GM12878 (cell line): ENCODE results near the gene GJA4. TPM values are rescaled to one million over a fixed set of nuclear protein-coding genes. Genes with fewer than 3 reads are reported as not detected.

Source experiments
- ATAC-seq: fragments of 200-7000 bp; cut with Tn5 transposase; 3 replicates; pipeline ENCODE4 v1.9.1; 2020; ENCODE audit warnings: mild to moderate bottlenecking, moderate library complexity
- BruUV-seq: library from RNA; stranded (reverse); fragments of 400-500 nt; replicated peaks from 2 replicates; lab custom pipeline; 2021; lab: Mats Ljungman, UMichigan
- CTCF ChIA-PET: fragments of 300-600 bp; sonication (Branson Sonifier 250); formaldehyde crosslinking; extraction: SDS; loops from one replicate; lab custom pipeline; 2021; ENCODE audit warnings: inconsistent platforms; lab: Yijun Ruan, JAX
- POLR2A ChIA-PET: fragments of 350-600 bp; formaldehyde crosslinking; extraction: SDS; loops from one replicate; lab custom pipeline; 2021; ENCODE audit warnings: inconsistent platforms; lab: Charles Lee
- RAD21 ChIA-PET: fragments of 300-600 bp; sonication (Branson Sonifier 250); formaldehyde crosslinking; loops from one replicate; lab custom pipeline; 2023; ENCODE audit warnings: antibody characterized with exemption; ENCODE audit not compliant: unreplicated experiment; lab: Charles Lee
- SMC1A ChIA-PET: fragments of 300-600 bp; sonication (Branson Sonifier 250); formaldehyde crosslinking; loops from one replicate; lab custom pipeline; 2023; ENCODE audit not compliant: unreplicated experiment, uncharacterized antibody; lab: Charles Lee
- DNase-seq: peaks from one replicate; pipeline ENCODE4 v3.0.0-alpha.2; 2011; ENCODE audit warnings: low read depth, low spot score
- FAIRE-seq: peaks from 3 replicates; lab custom pipeline; 2011; peaks lifted over from hg19 to GRCh38; lab: Jason Lieb, UNC
- H2AFZ ChIP-seq: 2 replicates; pipeline ENCODE4 v1.6.0; 2011; ENCODE audit warnings: low read depth, low read length, control low read depth; ENCODE audit not compliant: control insufficient read depth
- H3K27ac ChIP-seq: 2 replicates; pipeline ENCODE4 v1.5.1; 2011; ENCODE audit warnings: control low read depth; ENCODE audit not compliant: control insufficient read depth, insufficient read depth
- H3K27me3 ChIP-seq, 2 experiments: replicated peaks in 1 of 2; 2 replicates each; pipeline versions ENCODE4 v1.6.0 to v1.6.1; 2011; ENCODE audit warnings: low read length in 1 of 2; ENCODE audit not compliant: control insufficient read depth in 2 of 2, insufficient read depth in 2 of 2
- H3K36me3 ChIP-seq, 2 experiments: 2 replicates each; pipeline ENCODE4 v1.5.1; 2011; ENCODE audit warnings: low read length in 1 of 2; ENCODE audit not compliant: control insufficient read depth in 2 of 2, insufficient read depth in 2 of 2
- H3K4me1 ChIP-seq: 2 replicates; pipeline ENCODE4 v1.6.1; 2011; ENCODE audit warnings: mild to moderate bottlenecking, low read length, moderate library complexity, mixed read lengths; ENCODE audit not compliant: control insufficient read depth, insufficient read depth
- H3K4me2 ChIP-seq: 2 replicates; pipeline ENCODE4 v1.6.0; 2011; ENCODE audit warnings: control low read depth; ENCODE audit not compliant: control insufficient read depth, insufficient read depth
- H3K4me3 ChIP-seq: fragments of 200-600 bp; sonication (generic); 2 replicates; pipeline ENCODE4 v1.5.1; 2016
- H3K79me2 ChIP-seq: 2 replicates; pipeline ENCODE4 v1.6.0; 2011; ENCODE audit warnings: low read length; ENCODE audit not compliant: control insufficient read depth, insufficient read depth
- H3K9ac ChIP-seq: 2 replicates; pipeline ENCODE4 v1.8.0; 2011; ENCODE audit warnings: low read length, control low read depth, mixed read lengths; ENCODE audit not compliant: control insufficient read depth, insufficient read depth
- H3K9me3 ChIP-seq: replicated peaks from 3 replicates; pipeline ENCODE4 v1.5.1; 2011; ENCODE audit warnings: mild to moderate bottlenecking, low read length; ENCODE audit not compliant: control insufficient read depth, insufficient read depth
- H4K20me1 ChIP-seq: 2 replicates; pipeline ENCODE4 v1.6.0; 2011; ENCODE audit not compliant: control insufficient read depth, insufficient read depth
- CBX3 ChIP-seq: fragments of 200-600 bp; sonication (generic); IDR thresholded peaks from 2 replicates; pipeline ENCODE4 v1.6.1; 2016; ENCODE audit warnings: low read depth, borderline replicate concordance
- NFYB ChIP-seq: IDR thresholded peaks from 2 replicates; pipeline ENCODE4 v1.6.1; 2011; ENCODE audit warnings: low read depth, mild to moderate bottlenecking, low read length, improper control_type of control experiment, moderate library complexity; ENCODE audit not compliant: insufficient read depth
- PAX8 ChIP-seq: fragments of 450-650 bp; IDR thresholded peaks from 2 replicates; pipeline ENCODE4 v1.6.1; 2017; ENCODE audit warnings: mild to moderate bottlenecking, moderate library complexity
- RFX5 ChIP-seq: IDR thresholded peaks from 2 replicates; pipeline ENCODE4 v1.6.1; 2011; ENCODE audit warnings: low read depth, low read length, improper control_type of control experiment
- ZBED1 ChIP-seq: IDR thresholded peaks from 2 replicates; pipeline ENCODE4 v1.6.1; 2016; ENCODE audit warnings: borderline replicate concordance
- WGBS: methylation state at CpG from one replicate; pipeline ENCODE4 v1.1.6; 2016; ENCODE audit warnings: low lambda C conversion rate; ENCODE audit not compliant: insufficient replicate concordance, insufficient coverage; ENCODE audit errors: missing lambda C conversion rate; 5-methylcytosine and 5-hydroxymethylcytosine counted together
- in situ Hi-C: fragments of 300-500 bp; cut with MboI; formaldehyde crosslinking; loops from 9 replicates; pipeline ENCODE4 v1.14.3; 2018; ENCODE audit warnings: mixed read lengths
- intact Hi-C: fragments of 100-400 bp; cut with micrococcal nuclease; formaldehyde crosslinking; loops from one replicate; pipeline ENCODE4 v1.14.2; 2022; ENCODE audit not compliant: unreplicated experiment
- polyA plus RNA-seq, 11 experiments: library from polyadenylated mRNA; depleted of rRNA in 4 of 11; unstranded in 6 of 11; stranded (reverse) in 5 of 11; fragments of >200 nt; fragmentation: Nextera tagmentation in 4 of 11; fragmentation: Illumina TruSeq in 1 of 11; extraction: Ambion mirVana in 4 of 11; extraction: Trizol in 1 of 11; gene quantifications; 1 replicate in 1 of 11; 2 replicates in 10 of 11; pipeline versions ENCODE4 v1.2.1 to v1.2.3, GENCODE V29; 2011 to 2016; ENCODE audit warnings: inconsistent platforms in 2 of 11, missing spikeins in 2 of 11, low read depth in 1 of 11
- total RNA-seq, 4 experiments: library from RNA; depleted of rRNA in 3 of 4; stranded (reverse); fragments of >200 nt in 3 of 4; fragmentation: Illumina TruSeq in 1 of 4; extraction: Trizol in 1 of 4; gene quantifications; 2 replicates each; pipeline versions ENCODE4 v1.2.1 to v1.2.3, GENCODE V29; 2013 to 2021
- TF ChIP-seq, protein P1 (sequence below): fragments of 450-650 bp; IDR thresholded peaks from 2 replicates; pipeline ENCODE4 v1.6.1; 2016; ENCODE audit warnings: mild to moderate bottlenecking, moderate library complexity, borderline replicate concordance
- TF ChIP-seq, protein P2 (sequence below): fragments of 450-650 bp; formaldehyde crosslinking; IDR thresholded peaks from 2 replicates; pipeline ENCODE4 v1.5.0; 2022; ENCODE audit warnings: mild to moderate bottlenecking, missing genetic modification characterization
- TF ChIP-seq, protein P3 (sequence below): fragments of 150-350 bp; IDR thresholded peaks from 2 replicates; pipeline ENCODE4 v1.6.1; 2016; ENCODE audit warnings: low read depth, low read length

GJA4 gene
- total and polyA plus RNA-seq, 10 of the 15 experiments (the other 5 are each of a cell fraction or from before 2014, with no cell fraction given): 0.09 to 0.18 TPM; not detected in 8

DNA sequence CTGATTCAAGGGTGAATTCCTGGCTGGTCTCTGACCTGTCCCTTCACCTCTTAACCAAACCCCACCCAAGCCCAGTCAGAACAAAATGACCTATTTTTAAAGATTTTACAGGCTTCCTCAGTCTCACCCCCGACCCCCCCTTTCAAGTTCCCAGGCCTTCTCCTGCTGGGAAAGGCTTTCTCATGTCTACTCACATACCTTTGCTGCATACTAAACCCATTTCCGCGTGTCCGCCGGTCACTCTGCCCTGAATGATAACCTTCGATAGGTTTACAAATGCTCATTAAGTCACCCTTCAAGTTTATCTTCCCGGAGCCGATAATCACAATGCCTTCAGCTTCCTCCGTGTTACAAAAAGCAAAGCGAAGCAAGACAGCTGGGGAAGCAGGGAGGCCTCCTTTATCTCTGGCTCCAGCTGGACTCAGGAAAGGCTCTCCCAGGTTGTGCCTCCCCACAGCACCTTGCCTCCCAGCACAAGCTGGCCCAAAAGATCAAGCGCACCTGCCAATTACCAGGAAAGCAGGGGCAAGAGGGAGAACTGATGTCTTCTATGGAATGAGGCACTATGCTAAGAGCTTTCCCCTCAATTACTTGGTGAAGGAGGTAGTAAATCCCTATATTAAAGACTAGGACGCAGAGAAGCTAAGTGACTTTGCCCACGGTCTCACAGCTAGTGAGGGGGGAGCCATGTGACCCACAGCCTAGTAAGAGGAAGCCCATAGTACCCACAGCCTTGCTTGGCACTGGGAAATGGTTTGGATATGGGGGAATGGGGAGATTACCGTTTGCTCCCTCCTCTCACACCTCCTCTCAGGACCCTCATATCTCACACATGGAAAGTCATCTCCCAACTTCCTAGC, 50.8 kb downstream of the GJA4 start:
- H3K4me2 ChIP-seq: no peak overlapping the region
- ATAC-seq (no peak), DNase-seq (no peak), FAIRE-seq (no peak)
- no peaks in the 10 kb centered on the region for H3K79me2 ChIP-seq
- H3K27me3 ChIP-seq: no peaks in the 10 kb centered on the region
- no peaks in the 10 kb centered on the region for H3K9me3 ChIP-seq
- ChIA-PET POLR2A (no interaction called here), CTCF (interaction anchor here (1.7 kb wide), 1 partner anchor 9 kb away, joined by 6 read pairs; no protein-coding TSS in a partner anchor), SMC1A (no interaction called here), RAD21 (interaction anchor here (1.4 kb wide), 1 partner anchor 9 kb away, joined by 3 read pairs; no protein-coding TSS in a partner anchor)
- H3K4me3 ChIP-seq: no peak overlapping the region
- in situ Hi-C loops (no loop called here), intact Hi-C loops (no loop called here)
- H4K20me1 ChIP-seq: no peaks in the 10 kb centered on the region
- no peak overlapping the region for H2AFZ ChIP-seq
- 80% methylated on average over 14 of the region's 14 CpGs for WGBS
- H3K9ac ChIP-seq: no peak overlapping the region
- no TSS peak for BruUV-seq
- H3K4me1 ChIP-seq: no peaks in the 10 kb centered on the region
- H3K27ac ChIP-seq: no peak overlapping the region
- no peaks in the 10 kb centered on the region for H3K36me3 ChIP-seq
- TF ChIP-seq, protein P1, sequence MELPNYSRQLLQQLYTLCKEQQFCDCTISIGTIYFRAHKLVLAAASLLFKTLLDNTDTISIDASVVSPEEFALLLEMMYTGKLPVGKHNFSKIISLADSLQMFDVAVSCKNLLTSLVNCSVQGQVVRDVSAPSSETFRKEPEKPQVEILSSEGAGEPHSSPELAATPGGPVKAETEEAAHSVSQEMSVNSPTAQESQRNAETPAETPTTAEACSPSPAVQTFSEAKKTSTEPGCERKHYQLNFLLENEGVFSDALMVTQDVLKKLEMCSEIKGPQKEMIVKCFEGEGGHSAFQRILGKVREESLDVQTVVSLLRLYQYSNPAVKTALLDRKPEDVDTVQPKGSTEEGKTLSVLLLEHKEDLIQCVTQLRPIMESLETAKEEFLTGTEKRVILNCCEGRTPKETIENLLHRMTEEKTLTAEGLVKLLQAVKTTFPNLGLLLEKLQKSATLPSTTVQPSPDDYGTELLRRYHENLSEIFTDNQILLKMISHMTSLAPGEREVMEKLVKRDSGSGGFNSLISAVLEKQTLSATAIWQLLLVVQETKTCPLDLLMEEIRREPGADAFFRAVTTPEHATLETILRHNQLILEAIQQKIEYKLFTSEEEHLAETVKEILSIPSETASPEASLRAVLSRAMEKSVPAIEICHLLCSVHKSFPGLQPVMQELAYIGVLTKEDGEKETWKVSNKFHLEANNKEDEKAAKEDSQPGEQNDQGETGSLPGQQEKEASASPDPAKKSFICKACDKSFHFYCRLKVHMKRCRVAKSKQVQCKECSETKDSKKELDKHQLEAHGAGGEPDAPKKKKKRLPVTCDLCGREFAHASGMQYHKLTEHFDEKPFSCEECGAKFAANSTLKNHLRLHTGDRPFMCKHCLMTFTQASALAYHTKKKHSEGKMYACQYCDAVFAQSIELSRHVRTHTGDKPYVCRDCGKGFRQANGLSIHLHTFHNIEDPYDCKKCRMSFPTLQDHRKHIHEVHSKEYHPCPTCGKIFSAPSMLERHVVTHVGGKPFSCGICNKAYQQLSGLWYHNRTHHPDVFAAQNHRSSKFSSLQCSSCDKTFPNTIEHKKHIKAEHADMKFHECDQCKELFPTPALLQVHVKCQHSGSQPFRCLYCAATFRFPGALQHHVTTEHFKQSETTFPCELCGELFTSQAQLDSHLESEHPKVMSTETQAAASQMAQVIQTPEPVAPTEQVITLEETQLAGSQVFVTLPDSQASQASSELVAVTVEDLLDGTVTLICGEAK: no peak
- TF ChIP-seq, protein P2, sequence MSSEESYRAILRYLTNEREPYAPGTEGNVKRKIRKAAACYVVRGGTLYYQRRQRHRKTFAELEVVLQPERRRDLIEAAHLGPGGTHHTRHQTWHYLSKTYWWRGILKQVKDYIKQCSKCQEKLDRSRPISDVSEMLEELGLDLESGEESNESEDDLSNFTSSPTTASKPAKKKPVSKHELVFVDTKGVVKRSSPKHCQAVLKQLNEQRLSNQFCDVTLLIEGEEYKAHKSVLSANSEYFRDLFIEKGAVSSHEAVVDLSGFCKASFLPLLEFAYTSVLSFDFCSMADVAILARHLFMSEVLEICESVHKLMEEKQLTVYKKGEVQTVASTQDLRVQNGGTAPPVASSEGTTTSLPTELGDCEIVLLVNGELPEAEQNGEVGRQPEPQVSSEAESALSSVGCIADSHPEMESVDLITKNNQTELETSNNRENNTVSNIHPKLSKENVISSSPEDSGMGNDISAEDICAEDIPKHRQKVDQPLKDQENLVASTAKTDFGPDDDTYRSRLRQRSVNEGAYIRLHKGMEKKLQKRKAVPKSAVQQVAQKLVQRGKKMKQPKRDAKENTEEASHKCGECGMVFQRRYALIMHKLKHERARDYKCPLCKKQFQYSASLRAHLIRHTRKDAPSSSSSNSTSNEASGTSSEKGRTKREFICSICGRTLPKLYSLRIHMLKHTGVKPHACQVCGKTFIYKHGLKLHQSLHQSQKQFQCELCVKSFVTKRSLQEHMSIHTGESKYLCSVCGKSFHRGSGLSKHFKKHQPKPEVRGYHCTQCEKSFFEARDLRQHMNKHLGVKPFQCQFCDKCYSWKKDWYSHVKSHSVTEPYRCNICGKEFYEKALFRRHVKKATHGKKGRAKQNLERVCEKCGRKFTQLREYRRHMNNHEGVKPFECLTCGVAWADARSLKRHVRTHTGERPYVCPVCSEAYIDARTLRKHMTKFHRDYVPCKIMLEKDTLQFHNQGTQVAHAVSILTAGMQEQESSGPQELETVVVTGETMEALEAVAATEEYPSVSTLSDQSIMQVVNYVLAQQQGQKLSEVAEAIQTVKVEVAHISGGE (CRISPR knock-in tag): no peak
- no peak for TF ChIP-seq PAX8
- TF ChIP-seq, protein P3, sequence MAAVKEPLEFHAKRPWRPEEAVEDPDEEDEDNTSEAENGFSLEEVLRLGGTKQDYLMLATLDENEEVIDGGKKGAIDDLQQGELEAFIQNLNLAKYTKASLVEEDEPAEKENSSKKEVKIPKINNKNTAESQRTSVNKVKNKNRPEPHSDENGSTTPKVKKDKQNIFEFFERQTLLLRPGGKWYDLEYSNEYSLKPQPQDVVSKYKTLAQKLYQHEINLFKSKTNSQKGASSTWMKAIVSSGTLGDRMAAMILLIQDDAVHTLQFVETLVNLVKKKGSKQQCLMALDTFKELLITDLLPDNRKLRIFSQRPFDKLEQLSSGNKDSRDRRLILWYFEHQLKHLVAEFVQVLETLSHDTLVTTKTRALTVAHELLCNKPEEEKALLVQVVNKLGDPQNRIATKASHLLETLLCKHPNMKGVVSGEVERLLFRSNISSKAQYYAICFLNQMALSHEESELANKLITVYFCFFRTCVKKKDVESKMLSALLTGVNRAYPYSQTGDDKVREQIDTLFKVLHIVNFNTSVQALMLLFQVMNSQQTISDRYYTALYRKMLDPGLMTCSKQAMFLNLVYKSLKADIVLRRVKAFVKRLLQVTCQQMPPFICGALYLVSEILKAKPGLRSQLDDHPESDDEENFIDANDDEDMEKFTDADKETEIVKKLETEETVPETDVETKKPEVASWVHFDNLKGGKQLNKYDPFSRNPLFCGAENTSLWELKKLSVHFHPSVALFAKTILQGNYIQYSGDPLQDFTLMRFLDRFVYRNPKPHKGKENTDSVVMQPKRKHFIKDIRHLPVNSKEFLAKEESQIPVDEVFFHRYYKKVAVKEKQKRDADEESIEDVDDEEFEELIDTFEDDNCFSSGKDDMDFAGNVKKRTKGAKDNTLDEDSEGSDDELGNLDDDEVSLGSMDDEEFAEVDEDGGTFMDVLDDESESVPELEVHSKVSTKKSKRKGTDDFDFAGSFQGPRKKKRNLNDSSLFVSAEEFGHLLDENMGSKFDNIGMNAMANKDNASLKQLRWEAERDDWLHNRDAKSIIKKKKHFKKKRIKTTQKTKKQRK: no peak
- TF ChIP-seq CBX3: no peak
- TF ChIP-seq NFYB: no peak
- no peak for TF ChIP-seq ZBED1
- TF ChIP-seq RFX5: no peak
